Measurements from ENCODE around the gene PTPRN2. TPM values are rescaled to one million over a fixed set of nuclear protein-coding genes. Genes with fewer than 3 reads are reported as not detected.

The PTPRN2 gene
- polyA plus RNA-seq, 1 experiment, result 0.31 TPM

- Histone ChIP-seq H3K27me3 (ENCODE audit: control insufficient read depth, insufficient read depth, low read length) (no peaks in the 10 kb centered on the region), H3K36me3 (ENCODE audit: control insufficient read depth, insufficient read depth, low read length) (no peaks in the 10 kb centered on the region), H3K4me3 (ENCODE audit: low read depth, low read length) (no peak overlapping the region)
- TF ChIP-seq CTCF (IDR thresholded peaks at IDR 0.05; ENCODE audit: insufficient read depth, low read depth, low read length), result no peak
- DNase-seq (ENCODE audit: low read depth), result no peak
- ChIA-PET CTCF (no interaction called here), POLR2A (no interaction called here)
These were observed 307.0 kb downstream of the PTPRN2 start for GRCh38 chr7:158280448-158281144.

GRCh38 chr7:158279539-158280447, 307.8 kb downstream of the PTPRN2 start:
- Histone ChIP-seq H3K36me3 (ENCODE audit: control insufficient read depth, insufficient read depth, low read length) (no peaks in the 10 kb centered on the region), H3K4me3 (ENCODE audit: low read depth, low read length) (no peak overlapping the region), H3K27me3 (ENCODE audit: control insufficient read depth, insufficient read depth, low read length) (no peaks in the 10 kb centered on the region)
- DNase-seq (ENCODE audit: low read depth), result no peak
- TF ChIP-seq CTCF (IDR thresholded peaks at IDR 0.05; ENCODE audit: insufficient read depth, low read depth, low read length), result no peak
- POLR2A ChIA-PET, result no interaction called here
- CTCF ChIA-PET, result no interaction called here

DNA sequence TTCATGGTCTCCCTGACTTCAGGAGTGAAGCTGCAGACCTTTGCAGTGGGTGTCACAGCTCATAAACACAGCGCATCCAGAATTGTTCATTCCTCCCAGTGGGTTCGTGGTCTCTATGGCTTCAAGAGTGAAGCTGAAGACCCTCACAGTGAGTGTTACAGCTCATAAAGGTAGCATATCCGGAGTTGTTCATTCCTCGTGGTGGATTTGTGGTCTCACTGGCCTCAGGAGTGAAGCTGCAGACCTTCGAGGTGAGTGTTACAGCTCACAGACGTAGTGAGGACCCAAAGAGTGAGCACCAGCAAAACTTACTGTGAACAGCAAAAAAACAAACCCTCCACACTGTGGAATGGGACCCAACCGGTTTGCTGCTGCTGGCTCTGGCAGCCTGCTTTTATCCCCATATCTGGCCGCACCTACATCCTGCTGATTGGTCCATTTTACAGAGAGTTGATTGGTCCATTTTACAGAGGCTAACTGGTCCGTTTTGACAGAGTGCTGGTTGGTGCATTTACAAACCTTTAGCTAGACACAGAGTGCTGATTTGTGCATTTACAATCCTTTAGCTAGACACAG, 308.8 kb downstream of the PTPRN2 start:
- no peaks in the 10 kb centered on the region for H3K36me3 ChIP-seq (ENCODE audit: control insufficient read depth, insufficient read depth, low read length)
- TF ChIP-seq CTCF (IDR thresholded peaks at IDR 0.05; ENCODE audit: insufficient read depth, low read depth, low read length), result no peak
- DNase-seq (ENCODE audit: low read depth), result no peak
- H3K4me3 ChIP-seq (ENCODE audit: low read depth, low read length), result no peak overlapping the region
- H3K27me3 ChIP-seq (ENCODE audit: control insufficient read depth, insufficient read depth, low read length), result no peaks in the 10 kb centered on the region
- POLR2A ChIA-PET, result no interaction called here
- CTCF ChIA-PET, result no interaction called here

- no peaks in the 10 kb centered on the region for H3K27me3 ChIP-seq (ENCODE audit: control insufficient read depth, insufficient read depth, low read length)
- no peak for DNase-seq (ENCODE audit: low read depth)
- H3K36me3 ChIP-seq (ENCODE audit: control insufficient read depth, insufficient read depth, low read length), result no peaks in the 10 kb centered on the region
- ChIA-PET POLR2A (no interaction called here), CTCF (no interaction called here)
- TF ChIP-seq CTCF (IDR thresholded peaks at IDR 0.05; ENCODE audit: insufficient read depth, low read depth, low read length), result no peak
- no peak overlapping the region for H3K4me3 ChIP-seq (ENCODE audit: low read depth, low read length)
These were observed 310.1 kb downstream of the PTPRN2 start for GRCh38 chr7:158277219-158278141.

Data from BJ (cell line).